Ishikawa (cell line): Measurements from ENCODE around the gene MUC5B.

ENCODE experiments used
- EGR1 ChIP-seq: IDR thresholded peaks from 2 replicates; pipeline ENCODE4 v1.6.1; 2012
- EP300 ChIP-seq: IDR thresholded peaks from 2 replicates; pipeline ENCODE4 v1.6.1; 2012; ENCODE audit warnings: borderline replicate concordance
- FOXM1 ChIP-seq: IDR thresholded peaks from 2 replicates; pipeline ENCODE4 v1.6.1; 2012; ENCODE audit warnings: low read depth, borderline replicate concordance
- MAX ChIP-seq: IDR thresholded peaks from 2 replicates; pipeline ENCODE4 v1.6.1; 2012
- REST ChIP-seq: IDR thresholded peaks from 2 replicates; pipeline ENCODE4 v1.6.1; 2012; ENCODE audit warnings: low read depth, mild to moderate bottlenecking
- TCF12 ChIP-seq: IDR thresholded peaks from 2 replicates; pipeline ENCODE4 v1.6.1; 2012; ENCODE audit warnings: low read depth

GRCh38 chr11:1283906-1284305 is 61.0 kb downstream of the MUC5B start:
- no peak for TF ChIP-seq EGR1
- TF ChIP-seq TCF12: no peak
- TF ChIP-seq MAX: no peak
- no peak for TF ChIP-seq EP300
- TF ChIP-seq REST: no peak
- TF ChIP-seq FOXM1: no peak
